PC-3 (cell line): Measurements from ENCODE around the gene PHETA1.

ENCODE experiments used
- CTCF ChIP-seq: fragments of 300-600 bp; sonication (generic); conservative IDR thresholded peaks from 2 replicates; pipeline ENCODE4 v1.5.1; 2017; ENCODE audit warnings: antibody characterized with exemption, low read depth, mild to moderate bottlenecking, low read length
- EZH2 ChIP-seq: fragments of 300-600 bp; sonication (generic); IDR thresholded peaks from one replicate; pipeline ENCODE4 v1.6.1; 2017; ENCODE audit warnings: antibody characterized with exemption, mild to moderate bottlenecking, low read length; ENCODE audit not compliant: unreplicated experiment

- TF ChIP-seq CTCF (no peak), EZH2 (no peak)
Observed at GRCh38 chr12:111393700-111394300, 24.9 kb upstream of the PHETA1 start.
